ENCODE data around the gene COTL1. TPM values are rescaled to one million over a fixed set of nuclear protein-coding genes. Genes with fewer than 3 reads are reported as not detected.

The COTL1 gene
- total and polyA plus RNA-seq, 9 of the 15 experiments (the other 6 are each of a cell fraction or from before 2014, with no cell fraction given), result 27.7 to 185 (median 72.5) TPM

- Histone ChIP-seq H3K9me1 (ENCODE audit: control insufficient read depth, insufficient read depth, low read length) (no peaks in the 10 kb centered on the region), H4K20me1 (replicated peaks; ENCODE audit: control insufficient read depth, insufficient read depth, low read length) (peaks cover 9% of the 10 kb centered on the region), H3K36me3 (ENCODE audit: control insufficient read depth, insufficient read depth, low read length) (no peaks in the 10 kb centered on the region; the same call in 2 of the 3 replicates), H3K9ac (ENCODE audit: insufficient read depth in 1 of 2, low read depth in 2 of 2, low read length in 2 of 2) (no peak overlapping the region), H3K27me3 (ENCODE audit: control insufficient read depth in 2 of 2, insufficient read depth in 2 of 2, low read length in 2 of 2) (no peaks in the 10 kb centered on the region; a peak in 1 of 5 replicates), H3K27ac (ENCODE audit: extremely low read depth, low read depth, low read length) (no peak overlapping the region), H3K4me3 (no peak overlapping the region), H2AFZ (ENCODE audit: low read depth, low read length) (no peak overlapping the region), H3K4me1 (replicated peaks in 1 of 2; ENCODE audit: control insufficient read depth in 2 of 2, insufficient read depth in 2 of 2, low read length in 2 of 2) (peaks cover 7% of the 10 kb centered on the region in 2 experiments; a peak in 3 of 5 replicates), H3K9me3 (replicated peaks; ENCODE audit: control insufficient read depth, insufficient read depth, low read depth, low read length) (no peaks in the 10 kb centered on the region), H3K4me2 (ENCODE audit: insufficient read depth, low read length) (no peak overlapping the region), H3K79me2 (ENCODE audit: control insufficient read depth, insufficient read depth, low read length) (peaks cover 2% of the 10 kb centered on the region; the same call in 1 of the 3 replicates)
- no peak for TF ChIP-seq SIN3B (IDR thresholded peaks at IDR 0.05; ENCODE audit: low read depth)
- TF ChIP-seq, protein P1, sequence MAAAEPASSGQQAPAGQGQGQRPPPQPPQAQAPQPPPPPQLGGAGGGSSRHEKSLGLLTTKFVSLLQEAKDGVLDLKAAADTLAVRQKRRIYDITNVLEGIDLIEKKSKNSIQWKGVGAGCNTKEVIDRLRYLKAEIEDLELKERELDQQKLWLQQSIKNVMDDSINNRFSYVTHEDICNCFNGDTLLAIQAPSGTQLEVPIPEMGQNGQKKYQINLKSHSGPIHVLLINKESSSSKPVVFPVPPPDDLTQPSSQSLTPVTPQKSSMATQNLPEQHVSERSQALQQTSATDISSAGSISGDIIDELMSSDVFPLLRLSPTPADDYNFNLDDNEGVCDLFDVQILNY (CRISPR knock-in tag; IDR thresholded peaks at IDR 0.05), result no peak
- TF ChIP-seq DLX4 (CRISPR knock-in tag; IDR thresholded peaks at IDR 0.05), result no peak
- no peak for TF ChIP-seq RBBP5 (IDR thresholded peaks at IDR 0.05; ENCODE audit: borderline replicate concordance, insufficient read depth, low read length, poor library complexity, severe bottlenecking)
- TF ChIP-seq ZKSCAN1 (IDR thresholded peaks at IDR 0.05; ENCODE audit: low read depth, low read length), result no peak
- no peak for TF ChIP-seq L3MBTL2 (IDR thresholded peaks at IDR 0.05)
- TF ChIP-seq CHAMP1 (IDR thresholded peaks at IDR 0.05), result no peak
- no peak for TF ChIP-seq MED1 (CRISPR knock-in tag; IDR thresholded peaks at IDR 0.05; ENCODE audit: borderline replicate concordance)
- TF ChIP-seq MBD1 (CRISPR knock-in tag; IDR thresholded peaks at IDR 0.05), result no peak
- TF ChIP-seq CLOCK (CRISPR knock-in tag; IDR thresholded peaks at IDR 0.05; ENCODE audit: borderline replicate concordance), result no peak
- TF ChIP-seq, protein P2, sequence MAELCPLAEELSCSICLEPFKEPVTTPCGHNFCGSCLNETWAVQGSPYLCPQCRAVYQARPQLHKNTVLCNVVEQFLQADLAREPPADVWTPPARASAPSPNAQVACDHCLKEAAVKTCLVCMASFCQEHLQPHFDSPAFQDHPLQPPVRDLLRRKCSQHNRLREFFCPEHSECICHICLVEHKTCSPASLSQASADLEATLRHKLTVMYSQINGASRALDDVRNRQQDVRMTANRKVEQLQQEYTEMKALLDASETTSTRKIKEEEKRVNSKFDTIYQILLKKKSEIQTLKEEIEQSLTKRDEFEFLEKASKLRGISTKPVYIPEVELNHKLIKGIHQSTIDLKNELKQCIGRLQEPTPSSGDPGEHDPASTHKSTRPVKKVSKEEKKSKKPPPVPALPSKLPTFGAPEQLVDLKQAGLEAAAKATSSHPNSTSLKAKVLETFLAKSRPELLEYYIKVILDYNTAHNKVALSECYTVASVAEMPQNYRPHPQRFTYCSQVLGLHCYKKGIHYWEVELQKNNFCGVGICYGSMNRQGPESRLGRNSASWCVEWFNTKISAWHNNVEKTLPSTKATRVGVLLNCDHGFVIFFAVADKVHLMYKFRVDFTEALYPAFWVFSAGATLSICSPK (IDR thresholded peaks at IDR 0.05; ENCODE audit: borderline replicate concordance), result no peak
- ChIA-PET POLR2A (interaction anchor here (1.5 to 4.0 kb wide), 3 partner anchors 9 to 44 kb away, joined by 3 to 15 read pairs (median 4); no protein-coding TSS in a partner anchor), CTCF (ENCODE audit: low intra/inter-chr PET ratio) (no interaction called here)
- no peak for ATAC-seq
- in situ Hi-C loops (cut with MboI) (no loop called here), intact Hi-C loops (cut with micrococcal nuclease) (no loop called here)
- no peak for FAIRE-seq
- no TSS peak for BruUV-seq (replicated peaks)
- 85% methylated on average over 8 of the region's 8 CpGs for WGBS (ENCODE audit: insufficient coverage, low coverage, missing lambda C conversion rate)
- DNase-seq (ENCODE audit: extremely low read depth in 1 of 4, low spot score in 3 of 4), result no peak
These were observed 36.7 kb downstream of the COTL1 start for GRCh38 chr16:84581158-84581557.

Measured in K562 (cell line).